Uterus (tissue), 4 donors: ENCODE measurements around the gene CELF6. TPM values are rescaled to one million over a fixed set of nuclear protein-coding genes. Genes with fewer than 3 reads are reported as not detected.

Source experiments
- DNase-seq, 2 donors: peaks; one replicate each; pipeline ENCODE4 v3.0.0-alpha.2; 2019 to 2020
- H3K27ac ChIP-seq, 2 donors: fragments of 200-600 bp; sonication (generic); 1 replicate in 1 of 2; 2 replicates in 1 of 2; pipeline ENCODE4 v1.5.1; 2016 to 2018
- H3K27me3 ChIP-seq, 2 donors: fragments of 200-600 bp; sonication (generic); one replicate each; pipeline ENCODE4 v1.5.1; 2018 to 2019; ENCODE audit warnings: control low read depth in 1 of 2
- H3K36me3 ChIP-seq, 2 donors: fragments of 200-600 bp; sonication (generic); one replicate each; pipeline ENCODE4 v1.5.1; 2019; ENCODE audit warnings: control low read depth in 1 of 2
- H3K4me1 ChIP-seq, 2 donors: fragments of 200-600 bp; sonication (generic); one replicate each; pipeline ENCODE4 v1.5.1; 2018 to 2019; ENCODE audit warnings: control low read depth in 1 of 2
- H3K4me3 ChIP-seq, 2 donors: fragments of 200-600 bp; sonication (generic); 1 replicate in 1 of 2; 2 replicates in 1 of 2; pipeline ENCODE4 v1.5.1; 2018 to 2019; ENCODE audit warnings: mild to moderate bottlenecking in 1 of 2
- H3K9me3 ChIP-seq, 2 donors: fragments of 200-600 bp; sonication (generic); one replicate each; pipeline ENCODE4 v1.5.1; 2019; ENCODE audit warnings: control low read depth in 1 of 2
- CTCF ChIP-seq, 4 experiments: fragments of 200-600 bp in 2 of 4; fragments of 450-650 bp in 2 of 4; sonication (generic) in 2 of 4; IDR thresholded peaks; one replicate each; pipeline ENCODE4 v1.5.1; 2016 to 2019; ENCODE audit warnings: antibody characterized with exemption in 4 of 4, mild to moderate bottlenecking in 2 of 4, moderate library complexity in 1 of 4
- POLR2A ChIP-seq, 2 donors: fragments of 450-650 bp; IDR thresholded peaks; one replicate each; pipeline ENCODE4 v1.6.1; 2016; ENCODE audit warnings: antibody characterized with exemption in 2 of 2, mild to moderate bottlenecking in 1 of 2, moderate library complexity in 1 of 2
- intact Hi-C: fragments of 100-400 bp; cut with DNase I; formaldehyde crosslinking; loops from one replicate; pipeline ENCODE4 v1.15.1; 2023; ENCODE audit warnings: low total_unique reads
- total RNA-seq, 4 donors: library from RNA; depleted of rRNA in 3 of 4; stranded (reverse); fragments of >200 nt in 3 of 4; gene quantifications; one replicate each; pipeline versions ENCODE4 v1.1.0 to v1.2.4, GENCODE V29; 2014 to 2023
- donor health status: DM: yes; HTN: yes; CAD: no.

The CELF6 gene
- total RNA-seq, 4 donors from 2014 or later, result 1.9 to 12.3 (median 5.6) TPM

- Histone ChIP-seq H3K4me3 (no peak overlapping the region), H3K9me3 (no peaks in the 10 kb centered on the region), H3K36me3 (no peaks in the 10 kb centered on the region), H3K4me1 (no peaks in the 10 kb centered on the region), H3K27ac (no peak overlapping the region), H3K27me3 (no peaks in the 10 kb centered on the region)
- no peak for DNase-seq
- TF ChIP-seq CTCF (IDR thresholded peaks at IDR 0.05), result no peak
- TF ChIP-seq POLR2A (IDR thresholded peaks at IDR 0.05), result no peak
- intact Hi-C loops, result no loop called here
These were observed 84.7 kb downstream of the CELF6 start for GRCh38 chr15:72235298-72235697.

Other genes with a start within 250 kb of the CELF6 start
- gene MYO9A, start 202.0 kb downstream of the CELF6 start, total RNA-seq, result 100 to 1,000 TPM in 2 of 4 donors, 10 to 100 TPM in 2; 45.6 to 141 (median 90.0) TPM
- gene SENP8, start 201.8 kb downstream of the CELF6 start, total RNA-seq, result 1 to 10 TPM in 3 of 4 donors, under 1 TPM in 1; 0.77 to 5.6 (median 3.5) TPM
- gene GRAMD2A, start 122.4 kb downstream of the CELF6 start, total RNA-seq, result 1 to 10 TPM in 1 of 4 donors, under 1 TPM in 1, not detected in 2; 0.67 to 4.1 TPM
- gene PKM, start 89.0 kb downstream of the CELF6 start, total RNA-seq, result 100 to 1,000 TPM; 101 to 443 (median 191) TPM
- 100 to 1,000 TPM in 1 of 4 donors, 10 to 100 TPM in 3; 32.1 to 111 (median 55.6) TPM for gene PARP6, start 47.6 kb downstream of the CELF6 start, total RNA-seq
- 10 to 100 TPM; 14.9 to 86.0 (median 52.9) TPM for gene HEXA, start 55.9 kb upstream of the CELF6 start, total RNA-seq
- not detected for gene TMEM202, start 78.1 kb upstream of the CELF6 start, total RNA-seq
- gene ARIH1, start 154.2 kb upstream of the CELF6 start, total RNA-seq, result 100 to 1,000 TPM in 1 of 4 donors, 10 to 100 TPM in 3; 28.2 to 215 (median 53.7) TPM